ENCODE data around the gene GUCY2C.

The GUCY2C gene

GRCh38 chr12:14588571-14588970 is 107.8 kb downstream of the GUCY2C start:
- no peaks in the 10 kb centered on the region for H3K4me1 ChIP-seq (ENCODE audit: control insufficient read depth in 5 of 5, insufficient read depth in 5 of 5, low read length in 5 of 5)
- H3K36me3 ChIP-seq (ENCODE audit: control insufficient read depth in 5 of 5, insufficient read depth in 5 of 5, low read length in 5 of 5): no peaks in the 10 kb centered on the region

DNA sequence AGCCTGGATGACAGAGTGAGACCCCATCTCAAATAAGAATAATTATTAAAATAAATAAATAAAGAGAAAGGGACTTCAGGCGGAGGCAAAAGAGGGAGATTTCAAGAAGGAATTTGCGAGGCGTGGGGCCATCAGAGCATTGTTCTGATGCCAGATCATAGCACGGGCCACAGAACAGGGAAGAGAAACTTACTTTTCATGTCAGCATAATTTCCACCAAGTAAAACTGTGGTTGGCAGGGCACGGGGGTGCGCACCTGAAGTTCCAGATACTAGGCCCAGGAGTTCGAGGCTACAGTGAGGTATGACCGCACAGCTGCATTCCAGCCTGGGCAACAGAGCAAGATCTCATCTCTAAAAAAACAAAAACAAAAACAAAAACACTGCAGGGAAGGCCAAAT is 117.8 kb downstream of the GUCY2C start:
- Histone ChIP-seq H3K27me3 (ENCODE audit: control insufficient read depth in 5 of 5, insufficient read depth in 4 of 5, low read length in 5 of 5) (no peaks in the 10 kb centered on the region), H3K4me1 (ENCODE audit: control insufficient read depth in 5 of 5, insufficient read depth in 5 of 5, low read length in 5 of 5) (peaks cover 0 to 6% (median 4%) of the 10 kb centered on the region in 5 donors), H3K9me3 (ENCODE audit: control insufficient read depth in 5 of 5, low read length in 5 of 5) (no peaks in the 10 kb centered on the region), H3K9ac (ENCODE audit: low read length in 5 of 5) (no peak overlapping the region), H3K27ac (ENCODE audit: low read depth, low read length) (no peak overlapping the region), H3K36me3 (ENCODE audit: control insufficient read depth in 5 of 5, insufficient read depth in 5 of 5, low read length in 5 of 5) (peaks cover 0 to 9% (median 0%) of the 10 kb centered on the region in 5 donors), H3K4me3 (ENCODE audit: low read depth in 1 of 5, low read length in 5 of 5) (no peak overlapping the region)

More at GRCh38 chr12:14588571-14588970, 107.8 kb downstream of the GUCY2C start:
- Histone ChIP-seq H3K4me3 (ENCODE audit: low read depth in 1 of 5, low read length in 5 of 5) (no peak overlapping the region), H3K9me3 (ENCODE audit: control insufficient read depth in 5 of 5, low read length in 5 of 5) (no peaks in the 10 kb centered on the region), H3K9ac (ENCODE audit: low read length in 5 of 5) (no peak overlapping the region), H3K27me3 (ENCODE audit: control insufficient read depth in 5 of 5, insufficient read depth in 4 of 5, low read length in 5 of 5) (no peaks in the 10 kb centered on the region), H3K27ac (ENCODE audit: low read depth, low read length) (no peak overlapping the region)

DNA sequence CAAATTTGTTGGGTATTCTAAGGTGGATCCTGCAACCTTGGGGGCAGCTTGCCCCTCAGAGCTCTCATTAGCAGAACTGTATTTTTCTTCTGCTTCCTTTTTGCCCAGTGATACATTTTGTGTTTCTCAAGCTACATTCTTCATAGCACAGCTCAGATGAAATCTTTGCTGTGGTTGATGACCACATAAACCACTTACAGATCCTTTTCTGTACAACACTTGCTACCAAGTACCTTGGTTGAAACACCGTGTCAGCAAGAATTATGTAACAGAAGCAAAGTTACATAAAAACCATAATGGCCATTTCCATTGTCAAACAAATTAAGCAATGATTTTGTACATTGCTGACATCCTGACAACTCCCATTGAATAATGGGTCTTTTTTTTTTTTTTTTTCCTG is 119.1 kb downstream of the GUCY2C start:
- peaks cover 0 to 3% (median 0%) of the 10 kb centered on the region in 5 donors for H3K36me3 ChIP-seq (ENCODE audit: control insufficient read depth in 5 of 5, insufficient read depth in 5 of 5, low read length in 5 of 5)
- H3K9ac ChIP-seq (ENCODE audit: low read length in 5 of 5): no peak overlapping the region
- H3K27me3 ChIP-seq (ENCODE audit: control insufficient read depth in 5 of 5, insufficient read depth in 4 of 5, low read length in 5 of 5): no peaks in the 10 kb centered on the region
- peaks cover 0 to 7% (median 5%) of the 10 kb centered on the region in 5 donors for H3K4me1 ChIP-seq (ENCODE audit: control insufficient read depth in 5 of 5, insufficient read depth in 5 of 5, low read length in 5 of 5)
- H3K27ac ChIP-seq (ENCODE audit: low read depth, low read length): no peak overlapping the region
- no peaks in the 10 kb centered on the region for H3K9me3 ChIP-seq (ENCODE audit: control insufficient read depth in 5 of 5, low read length in 5 of 5)
- H3K4me3 ChIP-seq (ENCODE audit: low read depth in 1 of 5, low read length in 5 of 5): no peak overlapping the region

GRCh38 chr12:14576896-14577295 is 119.5 kb downstream of the GUCY2C start:
- Histone ChIP-seq H3K27me3 (ENCODE audit: control insufficient read depth in 5 of 5, insufficient read depth in 4 of 5, low read length in 5 of 5) (no peaks in the 10 kb centered on the region), H3K4me1 (ENCODE audit: control insufficient read depth in 5 of 5, insufficient read depth in 5 of 5, low read length in 5 of 5) (peaks cover 0 to 7% (median 5%) of the 10 kb centered on the region in 5 donors), H3K36me3 (ENCODE audit: control insufficient read depth in 5 of 5, insufficient read depth in 5 of 5, low read length in 5 of 5) (peaks cover 0 to 3% (median 0%) of the 10 kb centered on the region in 5 donors), H3K9ac (ENCODE audit: low read length in 5 of 5) (no peak overlapping the region), H3K9me3 (ENCODE audit: control insufficient read depth in 5 of 5, low read length in 5 of 5) (no peaks in the 10 kb centered on the region), H3K4me3 (ENCODE audit: low read depth in 1 of 5, low read length in 5 of 5) (no peak overlapping the region), H3K27ac (ENCODE audit: low read depth, low read length) (no peak overlapping the region)

DNA sequence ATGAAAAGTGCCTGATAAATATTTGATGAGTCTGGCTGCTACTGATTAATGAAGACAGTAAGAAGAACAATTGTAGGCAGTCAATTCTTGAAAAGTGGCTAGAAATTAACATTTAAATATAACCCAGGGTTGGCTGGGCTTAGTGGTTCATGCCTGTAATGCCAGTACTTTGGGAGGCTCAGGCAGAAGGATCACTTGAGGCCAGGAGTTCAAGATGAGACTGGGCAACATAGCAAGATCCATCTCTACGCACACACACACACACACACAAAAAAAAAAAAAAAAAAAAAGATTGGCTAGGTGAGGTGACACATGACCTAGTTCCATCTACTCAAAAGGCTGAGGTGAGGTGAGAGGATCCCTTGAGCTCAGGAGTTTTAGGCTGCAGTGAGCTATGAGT is 120.8 kb downstream of the GUCY2C start:
- Histone ChIP-seq H3K9ac (ENCODE audit: low read length in 5 of 5) (no peak overlapping the region), H3K9me3 (ENCODE audit: control insufficient read depth in 5 of 5, low read length in 5 of 5) (no peaks in the 10 kb centered on the region), H3K4me3 (ENCODE audit: low read depth in 1 of 5, low read length in 5 of 5) (no peak overlapping the region), H3K4me1 (ENCODE audit: control insufficient read depth in 5 of 5, insufficient read depth in 5 of 5, low read length in 5 of 5) (peaks cover 0 to 7% (median 5%) of the 10 kb centered on the region in 5 donors), H3K27me3 (ENCODE audit: control insufficient read depth in 5 of 5, insufficient read depth in 4 of 5, low read length in 5 of 5) (no peaks in the 10 kb centered on the region), H3K27ac (ENCODE audit: low read depth, low read length) (no peak overlapping the region), H3K36me3 (ENCODE audit: control insufficient read depth in 5 of 5, insufficient read depth in 5 of 5, low read length in 5 of 5) (no peaks in the 10 kb centered on the region)

GRCh38 chr12:14573118-14573517 is 123.3 kb downstream of the GUCY2C start:
- Histone ChIP-seq H3K27ac (ENCODE audit: low read depth, low read length) (no peak overlapping the region), H3K36me3 (ENCODE audit: control insufficient read depth in 5 of 5, insufficient read depth in 5 of 5, low read length in 5 of 5) (no peaks in the 10 kb centered on the region)

DNA sequence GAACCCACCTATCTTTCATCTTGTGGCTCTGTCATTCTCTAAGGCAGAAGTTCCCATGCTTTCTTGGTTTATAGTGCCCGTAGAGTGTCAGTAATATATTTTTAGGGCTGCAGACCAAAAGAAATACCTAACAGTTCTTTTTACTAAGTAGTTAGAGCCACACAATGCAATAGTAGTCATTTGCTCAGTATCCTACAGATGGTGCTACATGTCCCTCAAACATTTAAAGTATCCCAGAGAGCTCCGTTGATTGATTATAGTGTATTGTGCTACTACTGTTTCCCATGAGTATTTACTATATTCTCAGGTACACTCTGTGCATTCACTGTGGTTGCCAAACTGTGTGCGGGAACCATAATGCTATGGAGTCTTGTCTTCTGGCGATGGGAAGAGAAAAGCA is 124.0 kb downstream of the GUCY2C start:
- no peak overlapping the region for H3K27ac ChIP-seq (ENCODE audit: low read depth, low read length)
- H3K9me3 ChIP-seq (ENCODE audit: control insufficient read depth in 5 of 5, low read length in 5 of 5): no peaks in the 10 kb centered on the region
- H3K4me3 ChIP-seq (ENCODE audit: low read depth in 1 of 5, low read length in 5 of 5): no peak overlapping the region
- peaks cover 0 to 16% (median 12%) of the 10 kb centered on the region in 5 donors for H3K4me1 ChIP-seq (ENCODE audit: control insufficient read depth in 5 of 5, insufficient read depth in 5 of 5, low read length in 5 of 5)
- no peaks in the 10 kb centered on the region for H3K36me3 ChIP-seq (ENCODE audit: control insufficient read depth in 5 of 5, insufficient read depth in 5 of 5, low read length in 5 of 5)
- H3K27me3 ChIP-seq (ENCODE audit: control insufficient read depth in 5 of 5, insufficient read depth in 4 of 5, low read length in 5 of 5): no peaks in the 10 kb centered on the region
- no peak overlapping the region for H3K9ac ChIP-seq (ENCODE audit: low read length in 5 of 5)

More at GRCh38 chr12:14573118-14573517, 123.3 kb downstream of the GUCY2C start:
- Histone ChIP-seq H3K4me1 (ENCODE audit: control insufficient read depth in 5 of 5, insufficient read depth in 5 of 5, low read length in 5 of 5) (peaks cover 0 to 11% (median 7%) of the 10 kb centered on the region in 5 donors), H3K9ac (ENCODE audit: low read length in 5 of 5) (no peak overlapping the region), H3K9me3 (ENCODE audit: control insufficient read depth in 5 of 5, low read length in 5 of 5) (no peaks in the 10 kb centered on the region), H3K27me3 (ENCODE audit: control insufficient read depth in 5 of 5, insufficient read depth in 4 of 5, low read length in 5 of 5) (no peaks in the 10 kb centered on the region), H3K4me3 (ENCODE audit: low read depth in 1 of 5, low read length in 5 of 5) (no peak overlapping the region)

DNA sequence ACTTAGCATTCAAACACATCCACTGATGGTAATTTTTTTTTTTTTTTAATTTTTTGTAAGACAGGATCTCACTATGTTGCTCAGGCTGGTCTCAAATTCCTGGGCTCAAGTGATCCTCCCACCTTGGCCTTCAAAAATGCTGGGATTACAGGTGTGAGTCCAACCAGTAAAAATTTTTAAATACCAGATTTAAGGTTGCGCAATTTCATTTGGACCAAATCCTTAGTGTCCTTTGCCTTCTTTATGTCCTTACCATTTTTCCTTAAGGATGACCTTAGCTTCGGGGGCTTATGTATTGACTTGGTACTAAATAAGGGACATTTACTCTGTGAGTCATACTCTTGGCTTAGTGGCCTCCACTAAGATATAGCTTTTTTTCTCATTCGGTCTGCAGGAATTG is 124.6 kb downstream of the GUCY2C start:
- Histone ChIP-seq H3K4me1 (ENCODE audit: control insufficient read depth in 5 of 5, insufficient read depth in 5 of 5, low read length in 5 of 5) (peaks cover 0 to 21% (median 17%) of the 10 kb centered on the region in 5 donors), H3K9ac (ENCODE audit: low read length in 5 of 5) (no peak overlapping the region), H3K4me3 (ENCODE audit: low read depth in 1 of 5, low read length in 5 of 5) (no peak overlapping the region), H3K27me3 (ENCODE audit: control insufficient read depth in 5 of 5, insufficient read depth in 4 of 5, low read length in 5 of 5) (no peaks in the 10 kb centered on the region), H3K36me3 (ENCODE audit: control insufficient read depth in 5 of 5, insufficient read depth in 5 of 5, low read length in 5 of 5) (no peaks in the 10 kb centered on the region), H3K9me3 (ENCODE audit: control insufficient read depth in 5 of 5, low read length in 5 of 5) (no peaks in the 10 kb centered on the region), H3K27ac (ENCODE audit: low read depth, low read length) (no peak overlapping the region)

GRCh38 chr12:14570231-14570630 is 126.2 kb downstream of the GUCY2C start:
- no peaks in the 10 kb centered on the region for H3K9me3 ChIP-seq (ENCODE audit: control insufficient read depth in 5 of 5, low read length in 5 of 5)
- no peaks in the 10 kb centered on the region for H3K27me3 ChIP-seq (ENCODE audit: control insufficient read depth in 5 of 5, insufficient read depth in 4 of 5, low read length in 5 of 5)
- peaks cover 0 to 19% (median 12%) of the 10 kb centered on the region in 5 donors for H3K4me1 ChIP-seq (ENCODE audit: control insufficient read depth in 5 of 5, insufficient read depth in 5 of 5, low read length in 5 of 5)
- no peaks in the 10 kb centered on the region for H3K36me3 ChIP-seq (ENCODE audit: control insufficient read depth in 5 of 5, insufficient read depth in 5 of 5, low read length in 5 of 5)
- H3K27ac ChIP-seq (ENCODE audit: low read depth, low read length): no peak overlapping the region
- H3K4me3 ChIP-seq (ENCODE audit: low read depth in 1 of 5, low read length in 5 of 5): no peak overlapping the region
- no peak overlapping the region for H3K9ac ChIP-seq (ENCODE audit: low read length in 5 of 5)

DNA sequence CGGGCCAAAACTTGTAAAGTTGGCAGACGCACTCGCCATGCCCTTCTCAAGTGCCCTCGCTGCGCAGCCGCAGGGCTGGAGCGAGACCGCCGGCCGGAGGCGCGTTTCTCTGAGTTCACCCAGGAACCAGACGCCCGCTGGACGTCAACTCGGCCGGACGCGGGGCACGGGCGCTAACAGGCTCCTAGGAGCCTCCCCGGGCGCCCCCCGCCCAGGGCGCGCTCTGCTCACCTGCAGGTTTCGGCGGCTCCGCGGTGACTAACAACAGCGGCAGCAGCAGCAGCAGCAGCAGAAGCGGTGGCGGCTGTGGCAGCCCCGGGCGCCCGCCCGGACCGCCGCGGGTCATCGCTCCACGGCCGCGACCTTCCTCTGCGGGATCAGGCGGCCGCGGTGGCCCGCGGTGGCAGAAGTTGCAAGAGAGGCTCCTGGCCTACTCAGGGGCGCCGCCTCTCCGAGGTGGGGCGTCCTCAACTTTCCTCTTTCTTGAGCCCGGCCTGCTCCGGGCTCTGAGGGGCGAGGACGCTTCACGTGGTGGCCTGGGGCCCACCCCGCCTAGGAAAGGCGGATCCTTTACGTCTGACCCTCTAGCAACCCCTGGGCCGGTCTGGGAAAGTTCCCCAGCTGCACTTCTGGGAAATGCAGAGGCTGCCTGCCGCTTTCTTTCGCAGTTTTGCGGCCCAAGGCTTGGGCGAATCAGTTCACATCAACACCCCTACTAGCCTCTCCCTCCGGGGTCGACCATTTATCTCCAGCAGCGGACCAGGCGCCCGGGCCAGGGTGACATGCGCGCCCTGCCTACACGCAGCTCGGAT is 128.8 kb downstream of the GUCY2C start, which contains the start of gene PLBD1:
Gene PLBD1 (minus strand): TSS at position 533 of the 812 bp plus-strand sequence. CDS start 187 bp downstream, at position 346.
- Histone ChIP-seq H3K4me1 (ENCODE audit: control insufficient read depth in 5 of 5, insufficient read depth in 5 of 5, low read length in 5 of 5) (peaks cover 0 to 16% (median 12%) of the 10 kb centered on the region in 5 donors), H3K27ac (ENCODE audit: low read depth, low read length) (peak within 1 kb of the TSS; percentile 38), H3K36me3 (ENCODE audit: control insufficient read depth in 5 of 5, insufficient read depth in 5 of 5, low read length in 5 of 5) (no peaks in the 10 kb centered on the region), H3K9ac (ENCODE audit: low read length in 5 of 5) (peak within 1 kb of the TSS in 4 of 5 donors; percentile 76 to 83 (median 80)), H3K9me3 (ENCODE audit: control insufficient read depth in 5 of 5, low read length in 5 of 5) (no peaks in the 10 kb centered on the region), H3K27me3 (ENCODE audit: control insufficient read depth in 5 of 5, insufficient read depth in 4 of 5, low read length in 5 of 5) (no peaks in the 10 kb centered on the region), H3K4me3 (ENCODE audit: low read depth in 1 of 5, low read length in 5 of 5) (peak within 1 kb of the TSS; percentile 70 to 79 (median 73))

Measured in subcutaneous abdominal adipose tissue (tissue), 5 donors.